ENCODE results near the gene DCBLD2. TPM values are rescaled to one million over a fixed set of nuclear protein-coding genes. Genes with fewer than 3 reads are reported as not detected.

DCBLD2 gene
- total RNA-seq, 1 experiment from 2014 or later: 33.6 TPM

DNA sequence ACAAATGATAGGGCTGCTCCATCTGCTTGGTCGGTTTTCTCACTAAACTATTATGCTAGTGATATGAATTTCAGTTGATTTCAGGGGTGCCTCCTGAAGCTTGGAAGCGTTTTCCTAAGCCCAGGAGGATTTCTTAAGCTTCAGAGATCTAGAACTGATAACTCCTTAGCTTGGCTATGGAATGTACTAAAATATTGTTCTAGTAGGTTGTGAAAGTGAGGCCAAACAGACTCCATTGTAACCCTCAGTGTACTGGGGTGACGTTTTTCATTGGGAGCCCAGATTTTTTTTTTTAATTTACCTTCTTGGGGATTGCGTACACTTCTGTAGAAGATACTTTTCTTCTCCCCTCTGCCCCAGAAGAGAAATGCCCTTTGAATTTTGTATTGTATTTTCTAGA, 155.4 kb downstream of the DCBLD2 start:
- CTCF ChIA-PET: no interaction called here
- Histone ChIP-seq H3K9me3 (ENCODE audit: low read depth, low read length, poor library complexity, severe bottlenecking) (no peaks in the 10 kb centered on the region), H3K27ac (ENCODE audit: low read depth, low read length, poor library complexity, severe bottlenecking) (no peak overlapping the region), H3K27me3 (replicated peaks; ENCODE audit: insufficient read depth, low read depth, low read length, poor library complexity) (no peaks in the 10 kb centered on the region), H3K36me3 (ENCODE audit: insufficient read depth, low read length, poor library complexity, severe bottlenecking) (no peaks in the 10 kb centered on the region), H3K4me1 (ENCODE audit: insufficient read depth, low read length, poor library complexity, severe bottlenecking) (no peaks in the 10 kb centered on the region), H3K4me3 (ENCODE audit: low read depth, low read length, poor library complexity, severe bottlenecking) (no peak overlapping the region)
- DNase-seq (ENCODE audit: low spot score): no peak
- TF ChIP-seq CTCF (conservative IDR thresholded peaks at IDR 0.05; ENCODE audit: low read depth, low read length) (no peak), EZH2 (IDR thresholded peaks at IDR 0.05; ENCODE audit: borderline replicate concordance, low read depth, low read length, poor library complexity, severe bottlenecking) (no peak)
- intact Hi-C loops (cut with micrococcal nuclease; ENCODE audit: unreplicated experiment): no loop called here
- no TSS peak for BruUV-seq (replicated peaks)
- POLR2A ChIA-PET (ENCODE audit: low non-redundant PET): no interaction called here

Other genes starting within 250 kb of the DCBLD2 start
- gene ST3GAL6, start 138.4 kb downstream of the DCBLD2 start, total RNA-seq (2021): 4.8 and 8.2 TPM in 2 replicates